NCI-H1417 (cell line): Measurements from ENCODE around the gene PAPPA.

ENCODE experiments used
- DNase-seq, 3 experiments: peaks; one replicate each; lab custom pipeline; 2025; lab: John Stamatoyannopoulos, UW

PAPPA gene

GRCh38 chr9:116223926-116224325, 70.3 kb downstream of the PAPPA start:
- DNase-seq: peak in 1 of 3 experiments; percentile 12

GRCh38 chr9:116230051-116230632, 76.6 kb downstream of the PAPPA start:
- DNase-seq: no peak

DNA sequence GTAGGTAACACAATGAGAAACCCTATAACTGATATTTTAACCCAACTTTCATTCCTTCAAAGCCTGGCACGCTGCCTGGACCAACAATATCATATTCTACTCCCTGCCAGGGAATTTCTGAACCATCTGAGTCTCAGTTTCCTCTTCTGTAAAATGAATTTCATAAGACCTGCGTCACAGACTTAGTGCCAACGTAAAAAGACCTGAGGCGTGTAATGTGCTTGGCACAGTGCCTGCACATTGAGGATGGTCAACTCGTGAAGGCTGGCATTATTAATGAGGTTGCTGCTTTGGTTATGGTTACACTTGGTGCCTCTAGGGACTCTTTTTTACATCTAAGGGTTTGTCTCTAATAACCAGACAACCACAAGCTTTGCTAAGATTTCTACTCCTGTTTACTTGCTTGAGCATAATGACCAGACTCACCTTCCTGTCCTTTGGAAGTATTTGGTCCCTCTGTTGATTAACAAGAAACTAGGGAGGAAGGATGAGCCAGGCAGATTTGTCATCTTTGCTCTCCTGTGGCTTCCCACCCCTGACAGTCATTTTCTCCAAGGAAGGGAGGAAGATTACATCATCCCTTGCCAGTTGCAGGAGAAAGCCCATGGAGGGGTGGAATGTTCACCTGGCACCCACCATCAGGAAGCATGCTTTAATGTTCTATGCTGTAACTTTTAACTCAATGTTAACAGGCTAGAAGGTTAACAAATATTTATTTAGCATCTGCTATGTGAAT, 79.0 kb downstream of the PAPPA start:
- DNase-seq: no peak

- DNase-seq: no peak
Observed at GRCh38 chr9:116233160-116233530, 79.6 kb downstream of the PAPPA start.

GRCh38 chr9:116234081-116234480, 80.5 kb downstream of the PAPPA start:
- no peak for DNase-seq

DNA sequence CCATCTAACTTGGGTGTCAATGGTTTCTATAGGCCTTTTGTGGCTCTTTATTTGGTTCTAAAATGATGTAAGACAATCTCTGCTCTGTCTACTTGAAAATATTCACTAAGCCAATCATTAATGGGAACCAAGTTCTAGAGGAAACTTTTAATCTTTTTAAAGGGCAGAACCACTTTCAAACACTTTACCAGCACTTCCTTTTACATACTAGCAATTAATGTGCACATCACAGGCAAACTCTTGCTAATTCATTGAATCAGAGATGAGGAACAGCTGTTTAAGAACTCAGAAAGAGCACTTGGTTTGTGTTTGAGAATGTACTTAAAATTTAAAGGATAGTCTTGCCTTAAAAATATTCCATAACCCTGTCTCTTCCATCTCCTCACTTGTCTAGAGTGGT, 83.4 kb downstream of the PAPPA start:
- DNase-seq: no peak

DNA sequence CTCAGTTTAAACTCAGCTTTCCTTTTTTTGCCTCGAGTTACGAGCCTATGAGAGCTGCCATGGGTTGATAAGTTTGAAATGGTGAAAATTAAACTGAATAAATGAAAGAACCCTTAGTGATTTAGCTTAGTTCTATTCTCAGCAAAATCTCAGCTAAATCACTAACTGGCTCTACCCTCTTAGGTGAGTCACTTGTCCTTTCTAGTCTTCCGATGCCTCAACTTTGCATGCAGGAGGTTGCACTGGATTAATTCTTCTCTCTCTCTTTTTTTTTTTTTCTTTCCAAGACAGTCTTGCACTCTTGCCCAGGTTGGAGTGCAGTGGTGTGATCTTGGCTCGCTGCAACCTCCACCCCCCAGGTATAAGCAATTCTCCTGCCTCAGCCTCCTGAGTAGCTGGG, 83.9 kb downstream of the PAPPA start:
- DNase-seq: no peak

GRCh38 chr9:116238225-116238624, 84.6 kb downstream of the PAPPA start:
- no peak for DNase-seq

DNA sequence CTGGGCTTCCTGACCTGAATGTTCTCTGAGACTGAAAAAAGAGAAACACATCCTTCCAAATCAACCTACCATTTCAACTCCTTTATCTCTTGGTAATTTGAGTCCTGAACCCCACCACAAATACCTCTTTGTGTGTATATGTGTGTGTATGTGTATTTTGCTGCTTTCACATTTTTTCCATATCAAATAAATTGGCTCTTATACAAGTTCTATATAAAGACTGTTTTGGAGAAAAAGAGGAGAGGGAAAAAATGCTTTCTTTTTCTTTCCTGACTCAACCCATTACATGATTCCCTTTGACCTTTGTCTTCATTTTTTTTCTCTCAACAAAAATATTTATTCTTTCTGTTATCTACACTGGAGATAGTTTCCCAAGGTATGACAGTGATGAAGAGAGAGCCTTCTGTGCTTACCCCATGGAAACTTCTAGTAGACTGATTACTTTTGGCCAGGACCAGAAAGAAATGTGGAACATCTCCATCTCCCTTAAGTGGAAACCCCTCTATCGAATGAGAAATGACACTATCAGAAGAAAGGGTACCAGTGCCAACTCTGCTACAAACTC, 85.3 kb downstream of the PAPPA start:
- DNase-seq: no peak

GRCh38 chr9:116243708-116244107, 90.1 kb downstream of the PAPPA start:
- DNase-seq: no peak

- DNase-seq: no peak
Observed at GRCh38 chr9:116247284-116247683, 93.7 kb downstream of the PAPPA start.

- no peak for DNase-seq
Observed at GRCh38 chr9:116247791-116248374, 94.3 kb downstream of the PAPPA start.

- no peak for DNase-seq
Observed at GRCh38 chr9:116250891-116251290, 97.3 kb downstream of the PAPPA start.

DNA sequence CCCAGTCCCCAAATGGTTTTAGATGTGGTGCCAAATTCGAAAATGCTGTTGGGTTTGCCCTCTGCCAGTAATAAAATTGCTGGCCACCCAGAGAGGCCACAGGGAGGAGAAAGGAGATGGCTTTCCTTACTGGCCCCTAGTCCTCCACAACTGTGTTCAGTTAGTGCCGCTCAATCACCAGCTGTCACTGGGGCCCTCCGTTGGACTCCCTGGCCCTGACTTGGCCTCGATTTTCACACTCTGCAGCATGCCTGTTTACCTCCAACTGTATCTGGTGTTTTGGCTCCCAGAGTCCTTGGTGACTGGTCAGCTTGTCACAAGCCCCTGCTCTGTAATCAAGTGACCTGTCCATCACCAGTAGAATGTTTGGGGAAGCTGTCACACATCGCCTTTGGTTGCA, 97.8 kb downstream of the PAPPA start:
- DNase-seq: no peak

DNA sequence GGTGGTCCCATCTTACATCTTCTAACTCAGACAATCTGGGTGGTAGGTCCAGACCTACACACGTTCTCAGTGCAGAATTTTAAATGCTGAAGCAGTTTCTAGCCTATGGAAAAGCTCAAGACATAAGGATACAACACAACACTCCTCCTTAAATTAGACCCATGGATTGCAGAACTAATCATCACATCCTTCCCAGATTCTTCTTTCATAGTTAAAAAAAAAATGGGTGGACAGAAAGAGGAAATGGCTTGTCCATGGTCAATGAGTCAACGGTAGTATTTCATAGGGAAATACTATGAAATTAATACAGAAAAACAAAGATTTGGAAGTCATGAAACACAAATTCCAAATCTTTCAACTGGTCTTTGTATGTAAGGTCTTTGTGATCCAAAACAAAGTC, 106.9 kb downstream of the PAPPA start:
- DNase-seq: no peak

- no peak for DNase-seq
Observed at GRCh38 chr9:116262448-116262847, 108.9 kb downstream of the PAPPA start.

DNA sequence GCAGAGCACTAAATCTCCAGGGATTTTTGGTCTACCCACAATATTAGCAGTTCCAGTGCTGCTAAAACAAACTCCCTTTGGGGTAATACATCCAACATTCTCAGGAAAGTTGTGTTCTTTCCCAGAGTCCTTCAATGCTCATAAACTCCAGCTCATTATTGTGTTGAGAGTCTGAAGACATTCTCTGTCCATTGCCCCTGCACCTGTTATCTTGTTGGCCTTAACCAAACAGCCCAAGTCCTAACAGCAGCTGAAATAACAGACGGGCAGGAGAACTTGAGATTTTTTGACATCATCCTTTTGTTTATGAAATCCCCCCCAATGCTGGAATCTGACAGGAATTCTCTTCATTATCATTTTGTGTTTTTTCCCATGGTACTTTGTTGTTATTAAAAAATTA, 110.8 kb downstream of the PAPPA start:
- no peak for DNase-seq

DNA sequence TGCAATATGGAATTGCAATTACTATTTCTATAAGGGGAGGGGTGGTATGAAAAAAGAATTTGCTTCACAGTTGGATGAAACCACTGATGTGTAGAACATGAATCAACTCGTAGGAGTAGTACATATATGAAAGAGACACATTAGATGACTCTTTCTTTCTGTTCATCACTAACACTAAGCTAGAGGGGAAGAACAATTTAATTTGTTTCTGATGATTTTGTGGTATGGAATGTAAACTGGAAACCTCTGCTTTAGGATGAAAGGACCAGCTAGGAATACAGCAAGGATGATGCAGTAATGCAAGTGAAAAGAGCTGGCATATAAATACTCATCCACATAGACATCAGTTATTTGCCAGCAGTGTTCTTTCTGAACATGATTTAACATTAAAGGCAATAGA, 113.4 kb downstream of the PAPPA start:
- DNase-seq: no peak

- DNase-seq: peak in 1 of 3 experiments; percentile 46
Observed at GRCh38 chr9:116269250-116269649, 115.7 kb downstream of the PAPPA start.

DNA sequence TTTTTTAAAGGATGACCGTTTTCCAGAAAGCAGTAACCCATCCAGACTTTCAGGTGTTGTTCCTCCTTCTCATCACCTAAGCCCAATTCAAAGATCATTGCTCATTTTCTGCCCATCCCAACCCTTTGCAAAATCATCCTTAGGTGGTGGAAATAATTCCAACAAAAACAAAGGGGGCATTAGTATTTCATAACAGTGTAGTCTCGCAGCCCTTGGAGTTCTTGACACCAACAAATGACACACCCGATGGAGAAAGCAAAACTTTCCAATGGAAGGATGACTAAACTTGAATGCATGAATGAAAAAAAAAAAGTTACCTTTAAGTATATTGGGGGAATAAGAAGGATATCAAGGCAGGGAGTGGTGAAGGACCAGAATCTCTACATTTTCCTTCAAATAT, 117.0 kb downstream of the PAPPA start:
- no peak for DNase-seq

DNA sequence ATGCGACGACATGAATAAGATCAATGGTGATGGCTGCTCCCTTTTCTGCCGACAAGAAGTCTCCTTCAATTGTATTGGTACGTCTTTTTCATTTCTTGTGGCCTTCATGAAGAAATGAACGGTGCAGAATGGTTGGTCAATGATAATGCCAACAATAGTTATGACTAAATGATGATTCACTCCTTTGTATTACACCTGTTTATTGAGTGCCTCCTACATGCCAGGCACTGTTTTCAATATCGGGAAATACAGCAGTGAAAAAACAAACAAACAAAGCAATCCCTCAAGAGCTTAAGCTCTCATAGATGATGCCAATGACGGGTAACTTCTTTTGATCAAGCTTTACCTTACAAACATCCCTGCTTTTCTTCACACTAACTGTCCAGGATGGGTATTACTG, 117.7 kb downstream of the PAPPA start:
- DNase-seq: no peak

DNA sequence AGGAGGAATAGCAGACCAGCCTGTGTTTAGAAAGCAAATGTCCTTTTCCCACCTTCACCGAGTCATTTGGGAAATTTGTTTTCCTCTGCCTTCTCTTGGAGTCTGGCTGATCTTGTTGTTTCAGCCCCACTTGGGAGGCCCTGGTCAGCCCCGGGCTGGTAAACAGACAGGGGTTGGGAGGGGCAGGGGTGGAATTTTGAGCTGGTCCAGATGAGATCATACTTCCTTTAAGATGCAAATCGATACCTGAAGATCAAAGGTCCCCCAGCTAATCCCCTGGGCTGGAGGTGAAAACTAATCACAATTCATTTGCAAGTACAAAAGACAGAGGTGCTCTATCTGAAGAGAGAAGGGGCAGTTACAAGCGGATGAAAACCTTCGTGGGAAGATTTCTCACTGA, 118.4 kb downstream of the PAPPA start:
- no peak for DNase-seq

- no peak for DNase-seq
Observed at GRCh38 chr9:116274293-116274692, 120.7 kb downstream of the PAPPA start.
